Liver (tissue), 9 donors: ENCODE results near the gene SIPA1L3. TPM values are rescaled to one million over a fixed set of nuclear protein-coding genes. Genes with fewer than 3 reads are reported as not detected.
"Not testable (repeated sequence)": the region's sequence is repeated elsewhere in the genome, so short reads cannot be mapped to it uniquely, and the experiment has no call there.

ENCODE experiments used
- DNase-seq: peaks from one replicate; pipeline ENCODE4 v3.0.0-alpha.2; 2017; ENCODE audit warnings: low spot score
- H3K27ac ChIP-seq, 2 donors: one replicate each; pipeline ENCODE4 v1.7.0; 2013; ENCODE audit warnings: inconsistent platforms in 2 of 2, low read length in 2 of 2, control low read depth in 1 of 2, low read depth in 1 of 2, mild to moderate bottlenecking in 1 of 2
- H3K27me3 ChIP-seq, 4 donors: one replicate each; pipeline versions ENCODE4 v1.6.1 to v1.7.0; 2013; ENCODE audit warnings: low read length in 3 of 4, inconsistent platforms in 1 of 4, mild to moderate bottlenecking in 1 of 4, moderate library complexity in 1 of 4; ENCODE audit not compliant: control insufficient read depth in 4 of 4, insufficient read depth in 4 of 4
- H3K36me3 ChIP-seq, 4 donors: one replicate each; pipeline versions ENCODE4 v1.6.1 to v1.7.0; 2013; ENCODE audit warnings: low read length in 3 of 4, mild to moderate bottlenecking in 3 of 4, low read depth in 1 of 4, moderate library complexity in 1 of 4; ENCODE audit not compliant: control insufficient read depth in 4 of 4, insufficient read depth in 3 of 4
- H3K4me1 ChIP-seq, 4 donors: one replicate each; pipeline versions ENCODE4 v1.6.1 to v1.7.0; 2013; ENCODE audit warnings: low read length in 3 of 4, mild to moderate bottlenecking in 3 of 4, moderate library complexity in 1 of 4; ENCODE audit not compliant: control insufficient read depth in 4 of 4, insufficient read depth in 4 of 4
- H3K4me3 ChIP-seq, 3 donors: one replicate each; pipeline versions ENCODE4 v1.6.1 to v1.7.0; 2013; ENCODE audit warnings: low read length in 3 of 3, control low read depth in 1 of 3, low read depth in 1 of 3, mild to moderate bottlenecking in 1 of 3
- H3K9ac ChIP-seq, 2 donors: one replicate each; pipeline ENCODE4 v1.7.0; 2013; ENCODE audit warnings: low read length in 2 of 2, mild to moderate bottlenecking in 2 of 2, moderate library complexity in 2 of 2, control low read depth in 1 of 2, low read depth in 1 of 2
- H3K9me3 ChIP-seq, 4 donors: one replicate each; pipeline versions ENCODE4 v1.6.1 to v1.7.0; 2013; ENCODE audit warnings: low read length in 3 of 4; ENCODE audit not compliant: control insufficient read depth in 4 of 4
- FOXA1 ChIP-seq: IDR thresholded peaks from 2 replicates; pipeline ENCODE4 v1.6.1; 2016; ENCODE audit warnings: antibody characterized with exemption
- FOXA2 ChIP-seq: IDR thresholded peaks from 2 replicates; pipeline ENCODE4 v1.6.1; 2016; ENCODE audit warnings: antibody characterized with exemption
- HNF4A ChIP-seq, 2 donors: conservative IDR thresholded peaks; 2 replicates each; pipeline ENCODE4 v1.6.1; 2016; ENCODE audit warnings: antibody characterized with exemption in 2 of 2, mild to moderate bottlenecking in 2 of 2
- RAD21 ChIP-seq, 2 donors: IDR thresholded peaks; 2 replicates each; pipeline ENCODE4 v1.6.1; 2016; ENCODE audit warnings: antibody characterized with exemption in 2 of 2, mild to moderate bottlenecking in 2 of 2
- SP1 ChIP-seq: IDR thresholded peaks from 2 replicates; pipeline ENCODE4 v1.6.1; 2018; ENCODE audit warnings: antibody characterized with exemption, mild to moderate bottlenecking
- TAF1 ChIP-seq: conservative IDR thresholded peaks from 2 replicates; pipeline ENCODE4 v1.6.1; 2016; ENCODE audit warnings: antibody characterized with exemption, mild to moderate bottlenecking
- WGBS: extraction: QIAGEN DNeasy Blood & Tissue Kit; methylation state at CpG from one replicate; pipeline ENCODE4 v1.1.7; 2013; 5-methylcytosine and 5-hydroxymethylcytosine counted together
- polyA plus RNA-seq, 2 donors: library from polyadenylated mRNA; stranded (reverse) in 1 of 2; unstranded in 1 of 2; fragments of 200-250 nt in 1 of 2; fragments of >200 nt in 1 of 2; fragmentation: Nextera tagmentation in 1 of 2; extraction: Ambion mirVana in 1 of 2; gene quantifications; one replicate each; pipeline versions ENCODE4 v1.2.1 to v1.2.3, GENCODE V29; 2013 to 2015
- total RNA-seq, 2 donors: library from RNA; depleted of rRNA; stranded (reverse); fragments of >200 nt; gene quantifications; one replicate each; pipeline ENCODE4 v1.2.3, GENCODE V29; 2014
- TF ChIP-seq, protein P1 (sequence below): IDR thresholded peaks from 2 replicates; pipeline ENCODE4 v1.6.1; 2016; ENCODE audit warnings: antibody characterized with exemption
- TF ChIP-seq, protein P2 (sequence below): IDR thresholded peaks from 2 replicates; pipeline ENCODE4 v1.6.1; 2016; ENCODE audit warnings: antibody characterized with exemption, mild to moderate bottlenecking
- TF ChIP-seq, protein P3 (sequence below): IDR thresholded peaks from 2 replicates; pipeline ENCODE4 v1.6.1; 2016; ENCODE audit warnings: antibody characterized with exemption
- donor health status: healthy.
- donor health status: healthy.
- donor health status: healthy.
- donor health status: healthy.
- donor health status: healthy.

Gene SIPA1L3
- total and polyA plus RNA-seq, 4 donors: 2.4 to 10.0 (median 4.4) TPM

DNA sequence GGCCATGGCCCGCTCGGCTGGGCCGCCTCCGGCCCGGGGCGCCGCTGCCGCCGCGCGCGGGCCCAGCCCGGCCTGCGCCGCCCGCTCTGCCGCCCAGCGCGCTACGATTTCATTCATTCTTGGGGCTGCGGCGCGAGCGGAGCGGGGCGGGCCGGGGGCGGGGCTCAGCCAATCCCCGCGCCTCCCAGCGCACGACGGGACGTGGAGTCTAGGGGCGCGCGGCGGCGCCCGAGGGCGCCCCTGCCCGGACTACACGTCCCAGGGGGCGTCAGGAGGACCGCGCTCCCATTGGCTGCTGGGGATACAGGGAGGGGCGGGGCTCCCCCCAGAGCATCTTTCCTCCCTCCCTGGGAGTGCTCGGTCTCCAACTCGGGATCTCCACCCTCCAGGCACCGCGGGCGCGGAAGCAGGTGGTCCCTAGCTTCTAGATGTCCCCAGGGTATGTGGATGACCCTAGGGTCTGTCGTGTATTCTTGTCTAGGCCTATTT lies 322.6 kb downstream of the SIPA1L3 start:
- no peak for DNase-seq
- Histone ChIP-seq H3K27me3 (peaks cover 0 to 9% (median 4%) of the 10 kb centered on the region in 4 donors), H3K4me1 (peaks cover 0 to 8% (median 2%) of the 10 kb centered on the region in 4 donors), H3K36me3 (no peaks in the 10 kb centered on the region), H3K9me3 (no peaks in the 10 kb centered on the region), H3K9ac (no peak overlapping the region), H3K27ac (no peak overlapping the region), H3K4me3 (peak overlapping the region in 1 of 3 donors; percentile 33)
- 3% methylated on average over 54 of the region's 54 CpGs for WGBS
- TF ChIP-seq, protein P1, sequence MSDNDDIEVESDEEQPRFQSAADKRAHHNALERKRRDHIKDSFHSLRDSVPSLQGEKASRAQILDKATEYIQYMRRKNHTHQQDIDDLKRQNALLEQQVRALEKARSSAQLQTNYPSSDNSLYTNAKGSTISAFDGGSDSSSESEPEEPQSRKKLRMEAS: no peak
- no peak for TF ChIP-seq FOXA2
- TF ChIP-seq, protein P2, sequence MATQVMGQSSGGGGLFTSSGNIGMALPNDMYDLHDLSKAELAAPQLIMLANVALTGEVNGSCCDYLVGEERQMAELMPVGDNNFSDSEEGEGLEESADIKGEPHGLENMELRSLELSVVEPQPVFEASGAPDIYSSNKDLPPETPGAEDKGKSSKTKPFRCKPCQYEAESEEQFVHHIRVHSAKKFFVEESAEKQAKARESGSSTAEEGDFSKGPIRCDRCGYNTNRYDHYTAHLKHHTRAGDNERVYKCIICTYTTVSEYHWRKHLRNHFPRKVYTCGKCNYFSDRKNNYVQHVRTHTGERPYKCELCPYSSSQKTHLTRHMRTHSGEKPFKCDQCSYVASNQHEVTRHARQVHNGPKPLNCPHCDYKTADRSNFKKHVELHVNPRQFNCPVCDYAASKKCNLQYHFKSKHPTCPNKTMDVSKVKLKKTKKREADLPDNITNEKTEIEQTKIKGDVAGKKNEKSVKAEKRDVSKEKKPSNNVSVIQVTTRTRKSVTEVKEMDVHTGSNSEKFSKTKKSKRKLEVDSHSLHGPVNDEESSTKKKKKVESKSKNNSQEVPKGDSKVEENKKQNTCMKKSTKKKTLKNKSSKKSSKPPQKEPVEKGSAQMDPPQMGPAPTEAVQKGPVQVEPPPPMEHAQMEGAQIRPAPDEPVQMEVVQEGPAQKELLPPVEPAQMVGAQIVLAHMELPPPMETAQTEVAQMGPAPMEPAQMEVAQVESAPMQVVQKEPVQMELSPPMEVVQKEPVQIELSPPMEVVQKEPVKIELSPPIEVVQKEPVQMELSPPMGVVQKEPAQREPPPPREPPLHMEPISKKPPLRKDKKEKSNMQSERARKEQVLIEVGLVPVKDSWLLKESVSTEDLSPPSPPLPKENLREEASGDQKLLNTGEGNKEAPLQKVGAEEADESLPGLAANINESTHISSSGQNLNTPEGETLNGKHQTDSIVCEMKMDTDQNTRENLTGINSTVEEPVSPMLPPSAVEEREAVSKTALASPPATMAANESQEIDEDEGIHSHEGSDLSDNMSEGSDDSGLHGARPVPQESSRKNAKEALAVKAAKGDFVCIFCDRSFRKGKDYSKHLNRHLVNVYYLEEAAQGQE: no peak

DNA sequence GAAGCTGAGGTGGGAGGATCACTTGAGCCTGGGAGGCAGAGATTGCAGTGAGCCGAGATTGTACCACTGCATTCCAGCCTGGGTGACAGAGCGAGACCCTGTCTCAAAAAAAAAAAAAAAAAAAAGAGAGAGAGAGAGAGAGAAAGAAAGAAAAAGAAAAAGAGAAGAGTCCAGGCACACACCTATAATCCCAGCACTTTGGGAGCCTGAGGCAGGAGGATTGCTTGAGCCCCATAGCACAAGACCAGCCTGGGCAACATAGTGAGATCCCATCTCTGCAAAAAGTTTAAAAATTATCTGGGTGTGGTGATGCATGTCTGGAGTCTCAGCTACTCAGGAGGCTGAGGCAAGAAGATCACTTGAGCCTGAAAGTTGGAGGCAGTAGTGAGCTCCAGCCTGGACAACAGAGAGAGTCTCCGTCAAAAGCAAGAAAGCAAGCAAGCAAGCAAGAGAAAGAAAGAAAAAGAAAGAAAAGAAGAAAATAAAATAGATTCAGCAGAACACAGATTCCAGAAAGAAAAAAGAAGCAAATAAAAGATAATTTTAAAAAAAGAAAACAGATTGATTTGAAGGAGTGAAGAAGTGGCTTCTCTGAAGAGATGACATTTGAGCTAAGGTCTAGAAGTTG lies 323.6 kb downstream of the SIPA1L3 start:
- not testable (repeated sequence) for H3K4me1 ChIP-seq, H3K27ac ChIP-seq, H3K36me3 ChIP-seq, DNase-seq, H3K4me3 ChIP-seq, H3K27me3 ChIP-seq, H3K9ac ChIP-seq, H3K9me3 ChIP-seq
- 68% methylated on average over 3 of the region's 3 CpGs for WGBS

DNA sequence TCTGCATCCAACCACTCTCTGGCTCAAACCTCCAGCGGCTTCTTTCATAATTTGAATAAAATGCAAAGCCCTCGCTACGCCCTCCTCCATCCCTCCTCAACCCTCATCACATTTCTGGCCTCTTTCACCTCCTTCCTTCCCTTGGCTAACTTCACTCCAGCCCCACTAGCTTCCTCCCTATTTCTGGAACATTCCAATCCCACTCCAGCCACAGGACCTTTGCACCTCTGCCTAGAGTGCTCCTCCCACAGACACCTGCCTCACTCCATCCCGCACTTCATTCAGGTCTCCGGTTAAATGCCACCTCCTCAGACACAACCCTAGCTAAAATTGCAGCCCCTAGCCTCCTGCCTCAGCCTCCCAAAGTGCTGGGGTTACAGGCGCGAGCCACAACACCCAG lies 324.9 kb downstream of the SIPA1L3 start:
- Histone ChIP-seq H3K36me3 (no peaks in the 10 kb centered on the region), H3K27me3 (peaks cover 0 to 5% (median 2%) of the 10 kb centered on the region in 4 donors), H3K9ac (no peak overlapping the region), H3K4me3 (no peak overlapping the region), H3K9me3 (no peaks in the 10 kb centered on the region), H3K27ac (no peak overlapping the region), H3K4me1 (peaks cover 0 to 8% (median 2%) of the 10 kb centered on the region in 4 donors)
- TF ChIP-seq, protein P3, sequence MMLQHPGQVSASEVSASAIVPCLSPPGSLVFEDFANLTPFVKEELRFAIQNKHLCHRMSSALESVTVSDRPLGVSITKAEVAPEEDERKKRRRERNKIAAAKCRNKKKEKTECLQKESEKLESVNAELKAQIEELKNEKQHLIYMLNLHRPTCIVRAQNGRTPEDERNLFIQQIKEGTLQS: no peak
- TF ChIP-seq, protein P2: no peak
- TF ChIP-seq TAF1 (no peak), RAD21 (IDR thresholded peaks at IDR 0.05) (no peak), HNF4A (conservative IDR thresholded peaks at IDR 0.05) (no peak), SP1 (no peak), FOXA1 (no peak)
- TF ChIP-seq, protein P1: no peak
- WGBS: 89% methylated on average over 7 of the region's 7 CpGs
- DNase-seq: no peak
